GM13976 (cell line): ENCODE results near the gene FARS2.

Experiments
- DNase-seq: peaks from one replicate; pipeline ENCODE4 v3.0.0; 2012; ENCODE audit warnings: low spot score
- in situ Hi-C: fragments of 300-500 bp; cut with MboI; formaldehyde crosslinking; loops from one replicate; pipeline ENCODE4 v1.12.0; 2022; ENCODE audit warnings: low sequenced_read_pairs, mixed read lengths, inconsistent platforms; ENCODE audit not compliant: unreplicated experiment
- TF ChIP-seq, protein P1 (sequence below): IDR thresholded peaks from 2 replicates; pipeline ENCODE4 v1.5.1; 2012; ENCODE audit warnings: borderline replicate concordance, mild to moderate bottlenecking; ENCODE audit not compliant: insufficient read depth; ENCODE audit errors: extremely low read depth, missing control alignments, control extremely low read depth

Gene FARS2

GRCh38 chr6:5424726-5425125 lies 163.4 kb downstream of the FARS2 start:
- TF ChIP-seq, protein P1, sequence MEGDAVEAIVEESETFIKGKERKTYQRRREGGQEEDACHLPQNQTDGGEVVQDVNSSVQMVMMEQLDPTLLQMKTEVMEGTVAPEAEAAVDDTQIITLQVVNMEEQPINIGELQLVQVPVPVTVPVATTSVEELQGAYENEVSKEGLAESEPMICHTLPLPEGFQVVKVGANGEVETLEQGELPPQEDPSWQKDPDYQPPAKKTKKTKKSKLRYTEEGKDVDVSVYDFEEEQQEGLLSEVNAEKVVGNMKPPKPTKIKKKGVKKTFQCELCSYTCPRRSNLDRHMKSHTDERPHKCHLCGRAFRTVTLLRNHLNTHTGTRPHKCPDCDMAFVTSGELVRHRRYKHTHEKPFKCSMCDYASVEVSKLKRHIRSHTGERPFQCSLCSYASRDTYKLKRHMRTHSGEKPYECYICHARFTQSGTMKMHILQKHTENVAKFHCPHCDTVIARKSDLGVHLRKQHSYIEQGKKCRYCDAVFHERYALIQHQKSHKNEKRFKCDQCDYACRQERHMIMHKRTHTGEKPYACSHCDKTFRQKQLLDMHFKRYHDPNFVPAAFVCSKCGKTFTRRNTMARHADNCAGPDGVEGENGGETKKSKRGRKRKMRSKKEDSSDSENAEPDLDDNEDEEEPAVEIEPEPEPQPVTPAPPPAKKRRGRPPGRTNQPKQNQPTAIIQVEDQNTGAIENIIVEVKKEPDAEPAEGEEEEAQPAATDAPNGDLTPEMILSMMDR = no peak
- in situ Hi-C loops = no loop called here
- no peak for DNase-seq

DNA sequence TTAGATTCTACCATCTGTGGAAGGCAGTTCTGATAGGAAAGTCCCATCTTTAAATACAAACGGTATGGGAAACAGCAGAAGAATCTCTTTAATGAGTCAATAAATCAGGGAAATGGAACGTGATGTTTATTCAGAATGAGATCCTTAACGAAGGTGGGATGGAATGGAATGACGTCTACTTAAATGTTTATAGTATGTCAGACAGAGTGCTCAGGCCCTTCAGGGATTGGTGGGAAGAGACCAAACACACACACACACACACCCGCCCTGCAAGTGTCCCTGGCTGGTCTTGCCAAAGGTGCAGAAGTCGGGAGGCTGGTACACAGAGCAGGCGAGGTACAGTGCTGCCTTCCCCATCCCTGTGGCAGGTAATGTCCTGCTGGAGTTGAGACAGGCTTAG lies 164.0 kb downstream of the FARS2 start:
- TF ChIP-seq, protein P1 = no peak
- no peak for DNase-seq
- in situ Hi-C loops = no loop called here

DNA sequence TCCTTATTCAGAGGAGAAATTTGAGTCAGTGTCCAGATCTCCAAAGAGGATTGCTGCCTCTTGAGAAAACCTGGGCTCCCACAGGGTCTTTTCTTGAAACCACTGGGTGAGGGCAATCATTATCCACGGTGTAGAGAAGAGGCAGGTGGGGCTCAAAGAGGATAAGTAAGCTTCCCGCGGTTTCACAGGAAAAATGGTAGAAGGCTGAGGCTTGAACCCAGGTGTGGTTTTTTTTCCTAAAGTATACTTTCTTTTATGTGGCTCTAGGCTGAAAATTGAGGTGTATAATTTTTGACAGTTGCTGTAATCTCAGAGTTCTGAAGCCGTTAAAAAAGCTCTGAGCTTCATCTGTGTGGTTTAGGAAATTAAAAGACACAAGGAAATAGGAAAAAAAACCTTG lies 164.5 kb downstream of the FARS2 start:
- TF ChIP-seq, protein P1 = no peak
- in situ Hi-C loops = no loop called here
- DNase-seq = no peak

- DNase-seq = no peak
- TF ChIP-seq, protein P1 = no peak
- in situ Hi-C loops = no loop called here
Observed at GRCh38 chr6:5427586-5427985, 166.3 kb downstream of the FARS2 start.

DNA sequence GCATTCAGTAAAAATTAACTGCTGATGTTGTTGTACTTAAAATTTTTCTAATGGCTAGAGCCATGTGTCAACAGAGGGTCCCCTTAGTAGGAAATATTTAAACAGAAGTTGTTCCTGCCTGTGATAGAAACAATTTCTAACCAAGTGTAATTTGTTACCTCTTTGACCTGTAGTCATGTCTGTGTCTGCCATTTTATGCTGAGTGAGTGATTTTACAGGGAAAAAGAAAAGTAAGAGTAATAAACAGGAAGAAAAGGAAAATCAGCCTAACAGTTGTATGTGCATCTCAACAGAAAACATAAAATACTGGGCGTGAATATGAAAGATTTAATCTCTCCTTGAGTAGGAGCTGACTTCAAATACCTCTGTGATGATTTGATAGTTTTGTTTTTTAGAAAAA lies 172.0 kb downstream of the FARS2 start:
- TF ChIP-seq, protein P1 = no peak
- in situ Hi-C loops = no loop called here
- no peak for DNase-seq

DNA sequence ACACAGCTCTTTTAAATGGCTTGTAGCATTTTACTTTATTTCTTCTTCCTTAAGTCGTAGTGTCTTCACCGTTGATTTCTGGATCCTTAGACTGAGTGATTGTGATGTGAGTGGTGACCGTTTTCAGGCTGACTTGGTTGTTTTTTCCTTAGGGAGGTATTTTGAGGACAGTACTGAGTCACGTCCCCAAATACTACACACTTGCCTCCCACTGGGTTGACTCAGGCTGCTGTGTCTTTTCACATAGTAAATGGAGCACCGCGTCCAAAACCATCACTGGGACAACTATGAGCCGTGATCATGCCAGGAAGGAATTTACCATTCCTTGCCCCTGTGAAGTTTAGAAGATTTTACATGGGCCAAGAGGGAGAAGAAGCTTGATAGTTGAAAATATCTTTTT lies 174.1 kb downstream of the FARS2 start:
- no peak for DNase-seq
- in situ Hi-C loops = no loop called here
- TF ChIP-seq, protein P1 = no peak
